PC-3 (cell line): ENCODE data around the gene CACUL1.

Experiments
- CTCF ChIP-seq: fragments of 300-600 bp; sonication (generic); conservative IDR thresholded peaks from 2 replicates; pipeline ENCODE4 v1.5.1; 2017; ENCODE audit warnings: antibody characterized with exemption, low read depth, mild to moderate bottlenecking, low read length
- EZH2 ChIP-seq: fragments of 300-600 bp; sonication (generic); IDR thresholded peaks from one replicate; pipeline ENCODE4 v1.6.1; 2017; ENCODE audit warnings: antibody characterized with exemption, mild to moderate bottlenecking, low read length; ENCODE audit not compliant: unreplicated experiment
- EZH2phosphoT487 ChIP-seq: fragments of 300-600 bp; sonication (generic); IDR thresholded peaks from 2 replicates; pipeline ENCODE4 v1.6.1; 2018; ENCODE audit warnings: mild to moderate bottlenecking, antibody characterized with exemption, low read length, borderline replicate concordance

DNA sequence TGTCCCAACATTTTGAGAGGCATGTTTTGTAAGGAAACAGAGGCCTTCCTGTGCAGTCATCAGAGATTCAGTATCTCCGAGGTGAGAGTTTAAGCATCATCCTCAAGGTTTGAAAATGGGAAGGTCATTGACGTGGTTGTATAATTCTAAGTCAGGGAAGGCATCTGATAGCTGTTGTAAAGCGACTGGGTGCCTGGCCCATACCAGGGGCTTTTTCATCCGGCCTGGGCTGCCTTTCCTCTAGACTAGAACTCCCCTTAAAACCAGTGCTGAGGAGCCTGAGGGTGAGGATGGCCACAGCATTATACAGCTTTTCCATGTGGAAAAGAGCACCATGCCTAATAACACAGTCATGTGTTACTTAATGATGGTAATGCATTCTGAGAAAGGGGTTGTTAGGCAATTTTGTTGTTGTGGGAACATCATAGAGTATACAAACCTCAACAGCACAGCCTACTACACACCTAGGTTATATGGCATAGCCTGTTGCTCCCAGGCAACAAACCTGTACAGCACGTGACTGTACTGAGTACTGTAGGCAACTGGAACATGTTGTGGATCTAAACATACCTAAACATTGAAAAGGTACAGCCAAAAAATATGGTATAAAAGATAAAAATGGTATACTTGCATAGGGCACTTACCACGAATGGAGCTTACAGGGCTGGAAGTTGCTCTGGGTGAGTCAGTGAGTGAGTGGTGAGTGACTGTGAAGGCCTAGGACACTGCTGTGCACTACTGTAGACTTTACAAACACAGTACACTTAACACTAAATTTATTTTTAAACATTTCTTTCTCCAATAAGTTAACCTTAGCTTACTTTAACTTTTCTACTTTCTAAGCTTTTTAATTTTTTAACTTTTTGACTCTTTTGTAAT is 13.5 kb upstream of the CACUL1 start:
- TF ChIP-seq CTCF: no peak
- TF ChIP-seq EZH2: no peak
- no peak for TF ChIP-seq EZH2phosphoT487
